Duodenal mucosa (tissue), 2 donors: ENCODE measurements around the gene DNAJC7.

Source experiments
- H3K27ac ChIP-seq: one replicate; pipeline ENCODE4 v1.7.0; 2013; ENCODE audit warnings: low read depth, low read length
- H3K27me3 ChIP-seq, 2 donors: one replicate each; pipeline ENCODE4 v1.7.0; 2013; ENCODE audit warnings: low read length in 2 of 2, control low read depth in 1 of 2; ENCODE audit not compliant: insufficient read depth in 2 of 2, control insufficient read depth in 1 of 2
- H3K36me3 ChIP-seq, 2 donors: one replicate each; pipeline ENCODE4 v1.7.0; 2013; ENCODE audit warnings: low read length in 2 of 2, control low read depth in 1 of 2; ENCODE audit not compliant: insufficient read depth in 2 of 2, control insufficient read depth in 1 of 2
- H3K4me1 ChIP-seq, 2 donors: one replicate each; pipeline ENCODE4 v1.7.0; 2013; ENCODE audit warnings: low read length in 2 of 2, control low read depth in 1 of 2; ENCODE audit not compliant: insufficient read depth in 2 of 2, control insufficient read depth in 1 of 2
- H3K4me3 ChIP-seq, 2 donors: one replicate each; pipeline ENCODE4 v1.7.0; 2013; ENCODE audit warnings: low read length in 2 of 2, low read depth in 1 of 2
- H3K9ac ChIP-seq, 2 donors: one replicate each; pipeline ENCODE4 v1.7.0; 2013; ENCODE audit warnings: low read length in 2 of 2, low read depth in 1 of 2
- H3K9me3 ChIP-seq, 2 donors: one replicate each; pipeline ENCODE4 v1.7.0; 2013; ENCODE audit warnings: low read length in 2 of 2, control low read depth in 1 of 2; ENCODE audit not compliant: control insufficient read depth in 1 of 2

Gene DNAJC7

DNA sequence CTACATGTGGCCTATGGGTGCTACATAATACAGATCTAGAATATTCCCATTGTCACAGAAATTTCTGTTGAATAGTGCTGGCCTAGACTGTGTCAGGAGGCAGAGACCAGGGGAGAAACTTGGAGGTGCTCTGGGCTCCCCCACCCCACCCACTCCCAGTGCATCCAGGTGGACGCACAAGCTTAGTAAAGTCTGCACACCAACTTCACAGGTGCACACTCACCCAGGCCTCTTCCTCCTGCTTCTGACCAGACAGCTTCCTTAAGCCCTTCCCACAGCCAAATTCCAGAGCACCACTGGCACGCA lies 58.3 kb downstream of the DNAJC7 start:
- Histone ChIP-seq H3K9me3 (no peaks in the 10 kb centered on the region), H3K27ac (no peak overlapping the region), H3K4me1 (peaks cover 6 to 12% of the 10 kb centered on the region in 2 donors), H3K27me3 (no peaks in the 10 kb centered on the region), H3K9ac (no peak overlapping the region), H3K4me3 (no peak overlapping the region), H3K36me3 (no peaks in the 10 kb centered on the region)

DNA sequence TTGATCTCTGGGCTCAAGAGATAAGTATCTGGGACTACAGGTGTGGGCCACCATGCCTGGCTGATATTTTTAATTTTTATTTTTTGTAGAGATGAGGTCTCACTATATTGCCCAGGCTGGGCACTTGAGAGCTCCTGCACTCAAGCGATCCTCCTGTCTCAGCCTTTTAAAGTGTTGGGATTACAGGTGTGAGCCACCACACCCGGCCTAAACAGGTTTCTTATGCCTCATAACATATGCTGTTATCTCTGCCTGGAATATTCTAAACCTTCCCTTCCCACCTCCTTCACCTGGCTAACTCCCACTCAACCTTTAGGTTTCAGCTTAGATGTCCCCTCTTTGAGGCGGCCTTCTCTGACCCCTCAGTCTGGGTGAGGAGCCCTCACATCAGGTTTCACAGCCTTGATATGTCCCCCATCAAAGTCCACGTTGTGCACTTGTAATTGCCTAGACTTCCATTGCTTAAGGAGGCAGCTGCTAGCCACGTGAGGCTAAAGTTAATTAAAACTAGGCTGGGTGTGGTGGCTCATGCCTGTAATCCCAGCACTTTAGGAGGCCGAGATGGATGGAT lies 59.3 kb downstream of the DNAJC7 start:
- peaks cover 6 to 12% of the 10 kb centered on the region in 2 donors for H3K4me1 ChIP-seq

DNA sequence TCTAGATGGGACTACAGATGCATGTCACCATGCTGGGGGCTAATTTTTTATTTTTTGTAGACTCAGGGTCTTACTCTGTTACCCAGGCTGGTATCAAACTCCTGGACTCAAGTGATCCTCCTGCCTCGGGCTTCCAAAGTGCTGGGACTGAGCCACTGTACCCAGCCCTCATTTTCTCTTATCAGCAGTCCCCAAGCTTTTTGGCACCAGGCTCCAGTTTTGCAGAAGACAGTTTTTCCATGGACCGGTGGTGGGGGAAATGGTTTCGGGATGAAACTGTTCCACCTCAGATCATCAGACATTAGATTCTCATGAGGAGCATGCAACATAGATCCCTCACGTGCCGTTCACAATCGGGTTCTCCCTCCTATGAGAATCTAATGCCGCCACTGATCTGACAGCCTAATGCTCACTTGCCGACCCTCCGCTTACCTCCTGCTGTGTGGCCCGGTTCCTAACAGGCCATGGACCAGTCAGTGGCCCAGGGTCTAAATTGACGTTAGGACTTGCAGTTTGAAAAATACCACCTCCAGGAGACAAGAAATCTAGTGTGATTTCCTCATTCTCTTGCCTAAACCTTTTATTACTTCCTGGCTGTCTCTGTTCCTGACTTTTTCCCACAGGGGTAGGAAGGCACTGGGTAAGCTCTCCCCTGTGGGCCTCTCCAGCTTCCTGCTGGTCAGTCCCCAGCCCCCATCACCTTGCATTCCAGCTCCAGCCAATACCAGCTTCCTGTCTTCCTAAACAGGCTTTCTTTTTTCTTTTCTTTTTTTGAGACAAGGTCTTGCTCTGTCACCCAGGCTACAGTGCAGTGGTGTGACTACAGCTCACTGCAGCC lies 60.0 kb downstream of the DNAJC7 start:
- no peaks in the 10 kb centered on the region for H3K27me3 ChIP-seq
- H3K27ac ChIP-seq = no peak overlapping the region
- no peak overlapping the region for H3K9ac ChIP-seq
- no peaks in the 10 kb centered on the region for H3K9me3 ChIP-seq
- peaks cover 6 to 9% of the 10 kb centered on the region in 2 donors for H3K4me1 ChIP-seq
- no peak overlapping the region for H3K4me3 ChIP-seq
- no peaks in the 10 kb centered on the region for H3K36me3 ChIP-seq

More for the DNA sequence above, 59.3 kb downstream of the DNAJC7 start:
- Histone ChIP-seq H3K9ac (peak overlapping the region in 1 of 2 donors; percentile 18), H3K27ac (no peak overlapping the region), H3K9me3 (no peaks in the 10 kb centered on the region), H3K36me3 (no peaks in the 10 kb centered on the region), H3K4me3 (no peak overlapping the region), H3K27me3 (no peaks in the 10 kb centered on the region)

DNA sequence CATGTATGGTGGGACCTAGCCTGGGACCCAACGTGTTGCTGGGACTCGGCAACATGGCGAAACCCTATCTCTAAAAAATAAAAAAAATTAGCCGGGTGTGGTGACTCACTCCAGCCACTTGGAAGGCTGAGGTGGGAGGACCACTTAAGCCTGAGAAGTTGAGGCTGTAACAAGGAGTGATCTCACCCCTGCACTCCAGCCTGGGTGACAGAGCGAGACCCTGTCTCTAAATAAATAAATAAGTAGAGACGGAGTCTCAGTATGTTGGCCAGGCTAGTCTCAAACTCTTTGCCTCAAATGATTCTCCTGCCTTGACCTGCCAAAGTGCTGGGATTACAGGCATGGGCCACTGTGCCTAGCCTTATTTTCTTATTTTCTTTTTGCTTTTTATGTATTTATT lies 60.7 kb downstream of the DNAJC7 start:
- no peak overlapping the region for H3K9ac ChIP-seq
- peaks cover 6 to 9% of the 10 kb centered on the region in 2 donors for H3K4me1 ChIP-seq
- no peaks in the 10 kb centered on the region for H3K27me3 ChIP-seq
- H3K4me3 ChIP-seq = no peak overlapping the region
- no peak overlapping the region for H3K27ac ChIP-seq
- H3K9me3 ChIP-seq = no peaks in the 10 kb centered on the region
- no peaks in the 10 kb centered on the region for H3K36me3 ChIP-seq

DNA sequence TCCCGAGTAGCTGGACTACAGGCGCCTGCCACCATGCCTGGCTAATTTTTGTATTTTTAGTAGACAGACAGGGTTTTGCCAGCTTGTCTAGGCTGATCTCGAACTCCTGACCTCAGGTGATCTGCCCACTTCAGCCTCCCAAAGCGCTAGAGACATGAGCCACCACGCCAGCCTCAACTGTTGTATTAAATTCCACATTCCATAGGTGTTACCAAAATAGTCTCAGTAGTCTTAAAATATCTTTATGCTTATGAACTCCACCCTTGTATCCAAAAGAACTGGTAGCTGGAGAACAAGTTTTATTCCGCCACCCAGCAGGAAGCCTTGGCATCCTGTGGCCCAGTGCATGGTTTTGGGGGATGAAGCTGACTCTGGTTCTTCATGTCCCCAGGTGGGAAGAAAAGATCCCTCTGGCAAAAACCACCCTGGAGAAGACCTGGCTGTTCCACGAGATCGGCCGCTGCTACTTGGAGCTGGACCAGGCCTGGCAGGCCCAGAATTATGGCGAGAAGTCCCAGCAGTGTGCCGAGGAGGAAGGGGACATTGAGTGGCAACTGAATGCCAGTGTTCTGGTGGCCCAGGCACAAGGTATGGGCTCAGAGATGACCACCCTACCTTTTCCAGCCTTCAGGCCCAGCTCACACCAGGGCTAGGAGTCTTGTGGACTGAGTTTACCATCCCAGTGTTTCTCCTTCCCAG lies 68.3 kb downstream of the DNAJC7 start:
- H3K4me3 ChIP-seq = no peak overlapping the region
- H3K9me3 ChIP-seq = no peaks in the 10 kb centered on the region
- H3K27me3 ChIP-seq = no peaks in the 10 kb centered on the region
- no peak overlapping the region for H3K27ac ChIP-seq
- H3K36me3 ChIP-seq = no peaks in the 10 kb centered on the region
- H3K4me1 ChIP-seq = no peaks in the 10 kb centered on the region
- H3K9ac ChIP-seq = no peak overlapping the region

DNA sequence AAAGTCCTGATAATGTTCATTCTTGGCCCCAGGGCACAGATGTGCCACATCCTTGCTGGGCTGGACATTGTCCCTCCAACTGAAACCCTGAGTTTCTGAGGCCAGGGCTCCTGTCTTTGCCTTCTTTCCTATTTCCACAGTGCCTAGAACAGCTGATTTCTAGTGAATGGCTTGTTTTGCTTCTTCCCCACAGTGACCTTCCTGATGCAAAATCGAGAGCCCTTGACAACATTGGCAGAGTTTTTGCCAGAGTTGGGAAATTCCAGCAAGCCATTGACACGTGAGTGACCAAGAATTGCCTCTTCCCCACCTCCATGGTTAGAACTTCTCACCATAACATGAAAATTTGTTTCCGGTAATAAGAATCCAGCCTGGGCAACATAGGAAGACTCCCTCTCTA lies 72.3 kb downstream of the DNAJC7 start:
- H3K9ac ChIP-seq = no peak overlapping the region
- no peak overlapping the region for H3K4me3 ChIP-seq
- H3K4me1 ChIP-seq = no peaks in the 10 kb centered on the region
- no peaks in the 10 kb centered on the region for H3K9me3 ChIP-seq
- H3K27me3 ChIP-seq = no peaks in the 10 kb centered on the region
- no peaks in the 10 kb centered on the region for H3K36me3 ChIP-seq
- H3K27ac ChIP-seq = no peak overlapping the region

DNA sequence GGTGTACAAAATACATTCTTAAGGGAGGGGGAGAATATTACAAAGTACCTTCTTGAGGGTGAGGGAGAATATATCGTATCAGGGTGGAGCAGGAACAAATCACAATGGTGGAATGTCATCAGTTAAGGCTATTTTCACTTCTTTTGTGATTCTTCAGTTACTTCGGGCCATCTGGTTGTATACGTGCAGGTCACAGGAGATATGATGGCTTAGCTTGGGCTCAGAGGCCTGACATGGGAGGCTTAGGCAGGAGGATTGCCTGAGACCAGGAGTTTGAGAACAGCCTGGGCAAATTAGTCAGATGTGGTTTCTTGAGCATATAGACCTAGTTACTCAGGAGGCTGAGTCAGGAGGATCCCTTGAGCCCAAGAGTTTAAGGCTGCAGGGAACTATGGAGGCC lies 73.7 kb downstream of the DNAJC7 start:
- no peaks in the 10 kb centered on the region for H3K4me1 ChIP-seq
- H3K9ac ChIP-seq = no peak overlapping the region
- no peaks in the 10 kb centered on the region for H3K9me3 ChIP-seq
- no peak overlapping the region for H3K27ac ChIP-seq
- H3K36me3 ChIP-seq = no peaks in the 10 kb centered on the region
- no peak overlapping the region for H3K4me3 ChIP-seq
- H3K27me3 ChIP-seq = no peaks in the 10 kb centered on the region

DNA sequence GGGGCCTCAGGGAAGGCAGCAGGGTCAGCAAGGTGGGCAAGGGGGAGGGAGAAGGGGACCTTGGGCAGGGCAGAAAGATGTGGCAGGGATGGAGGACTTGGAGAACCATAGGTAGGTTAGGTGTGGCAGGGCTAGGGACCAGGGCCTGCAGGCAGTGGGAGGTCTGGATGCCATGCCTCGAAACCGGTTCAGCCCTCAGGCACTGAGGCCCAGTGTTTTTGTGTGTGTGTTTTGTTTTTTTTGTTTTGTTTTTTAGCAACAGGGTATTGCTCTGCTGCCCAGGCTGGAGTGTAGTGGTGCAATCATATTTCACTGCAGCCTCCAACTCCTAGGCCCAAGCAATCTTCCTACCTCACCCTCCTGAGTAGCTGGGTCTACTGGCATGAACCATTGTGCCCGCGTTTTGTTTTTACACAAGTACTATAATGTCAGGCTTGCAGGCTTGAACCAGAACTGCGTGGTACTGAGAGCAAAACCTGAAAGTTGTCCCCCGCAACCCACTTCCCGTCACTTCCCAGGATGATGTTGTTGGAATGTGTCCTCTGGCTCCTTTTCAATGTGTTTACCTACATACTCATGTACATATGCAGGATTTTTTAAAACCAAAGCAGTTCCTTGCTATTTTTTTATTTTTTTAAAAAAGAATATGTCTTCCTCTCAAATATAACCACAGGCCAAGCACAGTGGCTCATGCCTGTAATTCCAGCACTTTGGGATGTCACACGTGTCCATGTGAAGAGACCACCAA lies 74.4 kb downstream of the DNAJC7 start:
- Histone ChIP-seq H3K9me3 (no peaks in the 10 kb centered on the region), H3K9ac (no peak overlapping the region), H3K27ac (no peak overlapping the region), H3K27me3 (no peaks in the 10 kb centered on the region), H3K4me1 (no peaks in the 10 kb centered on the region), H3K4me3 (no peak overlapping the region), H3K36me3 (no peaks in the 10 kb centered on the region)

DNA sequence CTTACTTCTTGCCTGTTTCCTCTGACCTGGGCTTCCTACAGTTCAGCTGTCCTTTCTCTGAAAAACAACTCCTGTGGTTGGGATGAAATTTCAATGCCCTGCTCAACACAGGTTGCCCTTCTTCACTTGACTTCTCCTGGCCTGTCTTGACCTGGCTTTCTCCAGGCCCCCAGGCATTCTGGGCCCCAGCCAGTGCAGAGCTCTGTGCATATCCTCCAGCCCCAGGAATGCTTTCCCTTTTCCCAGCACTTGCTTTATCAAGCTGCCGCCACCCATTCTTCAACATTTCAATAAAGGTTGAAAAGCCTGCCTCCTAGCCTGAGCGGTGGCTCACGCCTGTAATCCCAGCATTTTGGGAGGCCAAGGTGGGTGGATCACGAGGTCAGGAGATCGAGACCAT lies 76.1 kb downstream of the DNAJC7 start:
- H3K36me3 ChIP-seq = no peaks in the 10 kb centered on the region
- H3K9me3 ChIP-seq = no peaks in the 10 kb centered on the region
- no peaks in the 10 kb centered on the region for H3K4me1 ChIP-seq
- no peaks in the 10 kb centered on the region for H3K27me3 ChIP-seq
- H3K4me3 ChIP-seq = no peak overlapping the region
- no peak overlapping the region for H3K27ac ChIP-seq
- no peak overlapping the region for H3K9ac ChIP-seq

DNA sequence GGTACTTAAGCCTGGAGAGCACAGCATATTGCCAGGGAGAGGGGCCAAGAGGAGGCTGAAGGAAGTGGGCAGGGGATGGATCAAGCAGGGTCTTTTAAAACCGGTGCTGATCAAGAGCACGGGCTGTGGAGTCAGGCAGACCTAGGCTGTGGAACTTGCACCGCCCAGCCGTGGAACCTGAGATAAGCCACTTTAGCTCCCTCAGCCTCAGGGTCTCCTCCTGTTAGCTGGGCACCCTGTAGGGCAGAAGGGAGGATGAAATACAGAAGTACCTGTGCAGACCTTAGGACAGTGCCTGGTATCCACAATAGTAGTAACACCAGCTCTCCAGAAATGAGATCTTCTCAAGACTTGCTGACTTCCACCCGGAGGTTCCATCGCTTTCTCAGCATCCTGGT lies 77.5 kb downstream of the DNAJC7 start:
- Histone ChIP-seq H3K9me3 (no peaks in the 10 kb centered on the region), H3K27ac (no peak overlapping the region), H3K9ac (no peak overlapping the region), H3K36me3 (no peaks in the 10 kb centered on the region), H3K27me3 (no peaks in the 10 kb centered on the region), H3K4me3 (no peak overlapping the region), H3K4me1 (no peaks in the 10 kb centered on the region)
